ENCODE results near the gene TEP1.

GRCh38 chr14:20343862-20344220, 69.5 kb downstream of the TEP1 start:
- TF ChIP-seq CTCF (IDR thresholded peaks at IDR 0.05; ENCODE audit: poor library complexity, severe bottlenecking) (no peak), RAD21 (conservative IDR thresholded peaks at IDR 0.05) (no peak), POLR2AphosphoS5 (IDR thresholded peaks at IDR 0.05) (no peak), SMC3 (conservative IDR thresholded peaks at IDR 0.05; ENCODE audit: poor library complexity) (no peak)

Data from neural cell (in vitro differentiated cells).